OCI-M2 (cell line): ENCODE measurements around the gene RASIP1.

Experiments
- DNase-seq: peaks from one replicate; lab custom pipeline; 2025; ENCODE audit not compliant: unreplicated experiment; lab: John Stamatoyannopoulos, UW

RASIP1 gene

GRCh38 chr19:48755787-48756186, 15.4 kb upstream of the RASIP1 start:
- no peak for DNase-seq

GRCh38 chr19:48755084-48755641, 14.8 kb upstream of the RASIP1 start, which contains the start of gene FGF21:
TSS of gene FGF21 (plus strand) at chr19:48755524. CDS start at chr19:48756237, 713 bp downstream.
- no peak for DNase-seq

DNA sequence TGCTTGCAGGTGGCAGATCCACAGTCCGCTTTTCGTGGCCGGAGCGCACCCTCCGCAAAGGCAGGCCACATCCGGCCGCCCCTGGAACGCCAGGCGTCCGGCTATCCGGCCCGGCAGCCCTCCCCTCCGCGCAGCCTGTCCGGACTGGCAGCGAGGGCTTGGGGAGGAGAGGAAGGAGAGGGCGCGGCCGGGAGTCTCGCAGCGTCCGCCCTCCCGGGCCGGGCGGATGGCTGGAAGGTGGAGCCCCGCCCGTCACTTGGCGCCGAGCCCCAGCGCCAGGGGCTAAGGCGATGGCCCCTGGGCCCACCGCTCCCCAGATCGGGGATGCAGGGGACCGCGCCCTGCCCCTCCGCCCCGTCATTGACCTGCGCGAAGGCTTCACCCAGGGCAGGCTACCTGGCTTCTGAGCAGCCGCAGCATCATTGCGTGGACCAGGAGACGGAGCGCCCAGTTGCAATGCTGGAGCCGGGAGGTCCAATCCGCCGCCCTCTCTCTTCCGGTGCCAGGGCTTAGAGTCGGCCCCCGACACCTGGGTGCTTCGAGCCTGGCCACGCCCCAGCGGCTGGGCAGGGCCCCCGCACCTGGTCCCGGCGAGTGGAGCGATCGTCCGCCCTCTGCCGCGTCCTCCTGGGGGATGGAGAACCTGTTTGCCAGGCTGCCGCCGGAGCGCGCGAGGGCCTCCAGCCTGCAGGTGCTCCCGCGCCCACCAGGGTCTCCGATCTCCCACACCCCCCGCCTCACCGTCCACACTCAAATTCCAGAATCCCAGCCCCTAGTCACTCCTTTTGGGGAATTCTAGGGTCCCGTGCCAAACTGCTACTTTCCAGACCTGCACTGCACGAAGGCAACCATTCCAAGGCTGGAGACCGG, 12.3 kb upstream of the RASIP1 start, which contains the start of gene FUT1:
Gene FUT1 (minus strand): TSS at position 146 of the 870 bp plus-strand sequence. CDS start 1,360 bp downstream, outside the sequence.
- DNase-seq = no peak

GRCh38 chr19:48751845-48752495, 11.6 kb upstream of the RASIP1 start:
- no peak for DNase-seq

DNA sequence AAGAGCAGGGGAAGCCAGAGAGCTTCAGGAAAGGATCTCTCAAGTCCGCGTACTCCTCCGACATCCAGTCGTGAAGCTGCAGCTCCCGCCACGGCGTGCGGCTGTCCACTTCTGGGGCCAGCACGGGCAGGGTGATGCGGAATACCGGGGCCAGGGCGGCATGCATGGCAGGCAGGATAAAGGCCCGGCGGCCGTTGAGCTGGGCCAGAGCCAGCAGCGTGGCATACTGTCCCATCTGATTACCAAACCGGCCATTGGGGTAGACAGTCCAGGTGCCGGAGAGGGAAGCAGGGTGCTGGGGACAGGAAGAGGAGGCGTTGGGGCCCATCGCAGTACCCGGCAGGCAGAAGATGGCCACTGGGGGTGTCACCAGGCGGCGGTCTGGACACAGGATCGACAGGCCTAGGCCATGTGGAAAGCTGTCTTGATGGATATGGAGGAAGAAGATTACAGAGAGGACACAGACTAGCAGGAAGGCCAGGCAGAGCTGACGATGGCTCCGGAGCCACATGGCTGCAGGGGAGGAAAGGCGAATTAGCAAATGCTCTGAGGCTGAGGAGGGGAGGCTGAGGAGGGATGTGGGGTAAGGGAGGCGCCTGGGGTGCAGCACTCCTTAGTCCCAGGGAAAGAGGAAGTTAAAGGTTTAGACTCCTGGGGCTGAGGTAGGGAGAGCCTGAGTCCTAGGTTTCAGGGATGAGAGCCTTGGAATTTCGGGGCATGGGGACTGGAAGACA, 10.5 kb upstream of the RASIP1 start:
- DNase-seq = no peak

DNA sequence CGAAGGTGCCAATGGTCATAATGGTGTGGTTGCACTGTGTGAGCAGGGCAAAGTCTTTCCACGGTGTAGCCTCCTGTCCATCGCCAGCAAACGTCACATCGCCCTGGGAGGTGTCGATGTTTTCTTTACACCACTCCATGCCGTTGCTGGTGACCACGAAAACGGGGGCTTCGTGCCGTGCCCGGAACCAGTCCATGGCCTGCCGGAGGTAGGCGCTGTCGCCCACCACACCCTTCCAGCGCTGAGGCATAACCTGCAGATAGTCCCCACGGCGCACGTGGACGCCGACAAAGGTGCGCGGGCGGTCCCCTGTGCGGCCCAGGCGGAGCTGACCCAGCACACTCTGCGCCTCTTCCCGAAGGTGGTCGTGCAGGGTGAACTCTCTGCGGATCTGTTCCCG, 9.9 kb upstream of the RASIP1 start:
- no peak for DNase-seq

- no peak for DNase-seq
These were observed 9.3 kb upstream of the RASIP1 start for GRCh38 chr19:48749571-48750198.

GRCh38 chr19:48746738-48747575, 6.5 kb upstream of the RASIP1 start, which contains the start of gene IZUMO1:
TSS of gene IZUMO1 (minus strand) at chr19:48746909. CDS start at chr19:48745859, 1,050 bp downstream.
- peak; percentile 74 for DNase-seq

DNA sequence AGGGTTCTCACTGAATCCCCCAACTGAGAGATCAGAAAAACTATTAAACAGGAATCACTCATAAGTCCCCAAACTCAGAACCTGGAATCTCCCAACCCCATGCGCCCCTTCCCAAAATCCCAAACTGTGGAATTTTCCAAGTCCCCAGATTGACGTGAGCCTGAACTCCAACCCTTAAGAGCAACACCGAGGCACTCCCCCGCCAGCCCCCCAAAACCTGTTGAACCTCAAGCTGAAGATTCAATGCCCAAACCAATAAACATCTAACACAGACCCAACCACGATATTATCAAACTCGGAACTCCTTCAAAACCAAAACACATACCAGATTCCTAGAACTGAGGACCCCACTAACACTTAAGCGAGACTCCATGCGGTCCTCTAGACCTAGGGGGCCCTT, 5.7 kb upstream of the RASIP1 start:
- DNase-seq = no peak

GRCh38 chr19:48745208-48745995, 5.0 kb upstream of the RASIP1 start:
- peak; percentile 27 for DNase-seq

DNA sequence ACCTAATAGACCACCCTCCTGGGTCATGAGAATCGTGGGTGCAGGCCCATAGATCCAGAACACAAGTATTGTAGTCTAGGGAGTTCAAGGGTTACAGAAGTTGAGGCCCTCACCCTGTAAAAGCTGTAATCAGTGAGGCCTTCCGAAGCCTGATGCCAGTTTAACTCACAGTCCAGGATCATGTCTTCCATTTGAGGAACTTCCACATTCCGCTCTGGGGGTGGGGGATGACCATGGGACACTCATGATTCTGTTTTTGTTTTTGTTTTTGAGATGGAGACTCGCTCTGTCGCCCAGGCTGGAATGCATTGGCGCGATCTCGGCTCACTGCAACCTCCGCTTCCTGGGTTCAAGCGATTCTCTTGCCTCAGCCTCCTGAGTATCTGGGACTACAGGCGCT, 1.7 kb upstream of the RASIP1 start:
- DNase-seq = no peak

- DNase-seq = no peak
These were observed 954 bp upstream of the RASIP1 start for GRCh38 chr19:48741129-48741999.

DNA sequence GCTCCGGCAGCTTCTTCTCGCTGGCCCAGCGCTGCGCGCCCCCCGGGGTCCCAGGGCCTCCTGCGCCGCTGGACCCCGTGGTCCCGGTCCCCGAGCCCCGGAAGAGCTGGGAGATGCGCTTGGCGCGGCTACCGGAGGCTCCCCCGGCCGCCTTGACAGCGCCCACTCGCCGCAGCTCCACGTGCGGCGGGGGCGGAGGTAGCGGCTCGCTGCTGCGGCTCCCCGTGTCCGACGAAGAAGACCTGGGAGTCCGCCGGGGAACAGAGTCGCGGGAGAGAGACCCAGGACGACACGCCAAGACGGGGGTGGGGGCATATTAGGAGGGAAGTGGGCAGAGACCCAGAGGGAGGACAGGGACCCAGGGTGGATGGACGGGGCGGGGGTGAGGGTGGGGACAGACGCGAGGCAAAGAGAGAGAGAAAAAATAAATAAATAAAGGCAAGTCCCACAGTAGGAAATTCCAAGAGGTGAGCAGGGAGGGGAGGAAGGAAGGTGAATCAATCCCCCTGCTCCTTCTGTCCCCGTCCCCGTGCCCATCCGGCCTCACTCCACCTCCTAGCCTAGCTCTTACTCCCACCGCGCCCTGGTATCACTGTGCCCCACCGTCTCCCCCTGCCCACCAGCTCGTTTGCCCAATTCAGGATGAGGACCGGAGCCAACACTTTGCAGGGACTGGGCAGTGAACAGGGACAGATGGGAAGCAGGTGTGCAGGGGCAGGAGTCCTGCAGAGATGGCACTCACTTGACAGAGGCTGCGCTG, 826 bp downstream of the RASIP1 start:
- DNase-seq = no peak

GRCh38 chr19:48738557-48739403, 1.6 kb downstream of the RASIP1 start:
- peak; percentile 76 for DNase-seq

DNA sequence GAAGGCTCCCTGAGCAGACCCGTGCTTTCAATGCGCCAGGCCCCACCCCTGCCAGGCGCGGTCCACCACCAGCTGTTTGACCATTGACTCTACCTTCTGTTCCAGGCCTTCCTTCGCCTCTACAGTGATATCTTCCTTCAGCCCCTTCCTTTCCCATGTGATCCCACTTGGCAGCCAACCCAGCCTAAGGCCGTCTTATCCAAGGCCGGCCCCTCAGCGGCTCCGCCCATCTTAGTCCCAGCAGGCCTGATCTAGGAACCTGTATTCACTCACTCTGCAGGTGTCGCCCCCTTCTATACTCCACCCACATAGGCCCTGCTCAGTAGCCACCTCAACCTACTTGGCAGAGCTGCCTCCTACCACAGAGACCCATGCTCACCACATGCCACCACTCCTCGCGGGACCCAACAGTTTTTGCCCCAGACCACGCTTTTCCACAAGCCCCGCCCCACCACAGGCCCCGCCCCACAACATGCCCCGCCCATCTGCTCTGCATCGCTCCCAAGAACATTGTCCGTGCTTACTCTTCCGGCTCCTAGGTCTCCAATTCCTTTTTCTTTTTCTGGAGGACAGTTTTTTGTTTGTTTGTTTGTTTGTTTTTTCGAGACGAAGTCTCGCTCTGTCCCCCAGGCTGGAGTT, 2.9 kb downstream of the RASIP1 start:
- DNase-seq = no peak
